IMR-90 (cell line): ENCODE results near the gene TMEM219.

Source experiments
- BHLHE40 ChIP-seq: fragments of 150-350 bp; IDR thresholded peaks from 2 replicates; pipeline ENCODE4 v1.6.1; 2016; ENCODE audit warnings: mild to moderate bottlenecking, low read depth, low read length
- CEBPB ChIP-seq: IDR thresholded peaks from 2 replicates; pipeline ENCODE4 v1.6.1; 2012; ENCODE audit warnings: low read depth, low read length, improper control_type of control experiment
- CHD1 ChIP-seq: IDR thresholded peaks from 2 replicates; pipeline ENCODE4 v1.6.1; 2012; ENCODE audit warnings: low read depth, low read length, improper control_type of control experiment
- CTCF ChIP-seq: conservative IDR thresholded peaks from 2 replicates; pipeline ENCODE4 v1.5.1; 2012; ENCODE audit warnings: mild to moderate bottlenecking, low read depth, low read length, improper control_type of control experiment
- FOS ChIP-seq: fragments of 150-350 bp; IDR thresholded peaks from 2 replicates; pipeline ENCODE4 v1.6.1; 2016; ENCODE audit warnings: low read depth, low read length
- MAFK ChIP-seq: IDR thresholded peaks from 2 replicates; pipeline ENCODE4 v1.6.1; 2012; ENCODE audit warnings: low read depth, low read length, improper control_type of control experiment
- MAZ ChIP-seq: IDR thresholded peaks from 2 replicates; pipeline ENCODE4 v1.6.1; 2012; ENCODE audit warnings: low read depth, mild to moderate bottlenecking, low read length, improper control_type of control experiment, moderate library complexity, borderline replicate concordance
- MXI1 ChIP-seq: IDR thresholded peaks from 2 replicates; pipeline ENCODE4 v1.6.1; 2012; ENCODE audit warnings: low read depth, mild to moderate bottlenecking, low read length, moderate library complexity, borderline replicate concordance
- POLR2A ChIP-seq: IDR thresholded peaks from 2 replicates; pipeline ENCODE4 v1.6.1; 2012; ENCODE audit warnings: mild to moderate bottlenecking, low read depth, low read length
- RAD21 ChIP-seq: IDR thresholded peaks from 2 replicates; pipeline ENCODE4 v1.6.1; 2012; ENCODE audit warnings: low read length, improper control_type of control experiment
- RCOR1 ChIP-seq: IDR thresholded peaks from 2 replicates; pipeline ENCODE4 v1.6.1; 2012; ENCODE audit warnings: mild to moderate bottlenecking, low read length, improper control_type of control experiment; ENCODE audit not compliant: insufficient replicate concordance
- SMC3 ChIP-seq: fragments of 150-350 bp; IDR thresholded peaks from 2 replicates; pipeline ENCODE4 v1.6.1; 2016; ENCODE audit warnings: low read depth, mild to moderate bottlenecking, antibody characterized with exemption, low read length, moderate library complexity
- USF2 ChIP-seq: fragments of 150-350 bp; IDR thresholded peaks from 2 replicates; pipeline ENCODE4 v1.6.1; 2017; ENCODE audit warnings: mild to moderate bottlenecking, antibody characterized with exemption, low read length, low read depth
- TF ChIP-seq, protein P1 (sequence below): fragments of 150-350 bp; IDR thresholded peaks from 2 replicates; pipeline ENCODE4 v1.6.1; 2016; ENCODE audit warnings: low read depth, mild to moderate bottlenecking, low read length, moderate library complexity, borderline replicate concordance

DNA sequence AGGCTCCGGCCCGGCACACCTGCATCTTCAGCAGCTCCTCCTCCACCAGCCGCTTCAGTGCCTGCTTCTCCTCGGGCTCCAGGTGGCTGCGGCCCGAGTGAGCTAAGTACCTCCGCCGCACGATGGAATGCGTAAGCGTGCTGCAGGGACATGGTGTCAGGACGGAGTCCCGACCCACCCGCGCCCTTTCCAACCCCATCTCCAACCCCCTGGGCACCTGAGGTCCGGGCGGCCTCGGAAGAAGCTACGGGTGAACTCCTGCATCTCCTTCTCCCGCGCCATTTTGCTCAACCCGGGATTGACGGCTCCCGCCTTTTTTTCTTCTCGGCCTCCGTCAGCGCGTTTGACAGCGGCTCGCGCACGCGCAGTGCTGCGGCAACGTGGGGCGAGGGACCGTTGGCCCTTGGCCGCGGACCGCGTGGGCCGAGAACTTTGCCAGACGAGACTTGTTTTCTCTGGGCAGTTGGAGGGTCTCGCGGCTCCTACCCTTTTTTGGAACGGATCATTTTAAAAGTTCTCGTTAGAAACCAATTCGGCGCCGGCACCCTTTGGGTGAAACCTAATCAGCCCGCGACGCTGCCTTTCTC, 33.5 kb downstream of the TMEM219 start, which contains the start of gene HIRIP3:
- TF ChIP-seq FOS, result no peak
- TF ChIP-seq CTCF, result no peak
- no peak for TF ChIP-seq CHD1
- no peak for TF ChIP-seq POLR2A
- TF ChIP-seq USF2, result peak; percentile 59; the same call in 1 of the 2 replicates
- no peak for TF ChIP-seq MAFK
- peak; percentile 98 for TF ChIP-seq MXI1
- TF ChIP-seq RCOR1, result no peak
- TF ChIP-seq RAD21, result no peak
- TF ChIP-seq, protein P1, sequence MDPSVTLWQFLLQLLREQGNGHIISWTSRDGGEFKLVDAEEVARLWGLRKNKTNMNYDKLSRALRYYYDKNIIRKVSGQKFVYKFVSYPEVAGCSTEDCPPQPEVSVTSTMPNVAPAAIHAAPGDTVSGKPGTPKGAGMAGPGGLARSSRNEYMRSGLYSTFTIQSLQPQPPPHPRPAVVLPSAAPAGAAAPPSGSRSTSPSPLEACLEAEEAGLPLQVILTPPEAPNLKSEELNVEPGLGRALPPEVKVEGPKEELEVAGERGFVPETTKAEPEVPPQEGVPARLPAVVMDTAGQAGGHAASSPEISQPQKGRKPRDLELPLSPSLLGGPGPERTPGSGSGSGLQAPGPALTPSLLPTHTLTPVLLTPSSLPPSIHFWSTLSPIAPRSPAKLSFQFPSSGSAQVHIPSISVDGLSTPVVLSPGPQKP, result no peak
- TF ChIP-seq SMC3, result no peak
- TF ChIP-seq BHLHE40, result no peak
- TF ChIP-seq CEBPB, result no peak
- no peak; the same call in 1 of the 2 replicates for TF ChIP-seq MAZ
